Sigmoid colon (tissue), 7 donors: ENCODE measurements around the gene SLC25A27. TPM values are rescaled to one million over a fixed set of nuclear protein-coding genes. Genes with fewer than 3 reads are reported as not detected.

Experiments
- DNase-seq: peaks from one replicate; pipeline ENCODE4 v3.0.0-alpha.2; 2019
- H3K27ac ChIP-seq, 4 donors: fragments of 200-600 bp; sonication (generic); one replicate each; pipeline ENCODE4 v1.5.1; 2016 to 2019; ENCODE audit warnings: mild to moderate bottlenecking in 1 of 4
- H3K27me3 ChIP-seq, 3 donors: fragments of 200-600 bp; sonication (generic); one replicate each; pipeline ENCODE4 v1.5.1; 2019; ENCODE audit warnings: mild to moderate bottlenecking in 1 of 3
- H3K36me3 ChIP-seq, 4 donors: fragments of 200-600 bp; sonication (generic); one replicate each; pipeline ENCODE4 v1.5.1; 2016 to 2019
- H3K4me1 ChIP-seq, 4 donors: fragments of 200-600 bp; sonication (generic); one replicate each; pipeline ENCODE4 v1.5.1; 2017 to 2019
- H3K4me3 ChIP-seq, 4 donors: fragments of 200-600 bp; sonication (generic); one replicate each; pipeline ENCODE4 v1.5.1; 2017 to 2019; ENCODE audit warnings: mild to moderate bottlenecking in 2 of 4, moderate library complexity in 1 of 4
- H3K9me3 ChIP-seq, 4 donors: fragments of 200-600 bp in 3 of 4; sonication (generic) in 3 of 4; one replicate each; pipeline versions ENCODE4 v1.5.1 to v1.6.1; 2013 to 2019
- EP300 ChIP-seq, 4 donors: sonication (generic); formaldehyde crosslinking; IDR thresholded peaks; one replicate each; pipeline ENCODE4 v1.6.1; 2017; ENCODE audit warnings: antibody characterized with exemption in 4 of 4
- POLR2A ChIP-seq, 2 donors: fragments of 450-650 bp; IDR thresholded peaks; one replicate each; pipeline ENCODE4 v1.6.1; 2016; ENCODE audit warnings: antibody characterized with exemption in 2 of 2, mild to moderate bottlenecking in 2 of 2, moderate library complexity in 2 of 2
- POLR2AphosphoS5 ChIP-seq, 4 donors: sonication (generic); formaldehyde crosslinking; IDR thresholded peaks; one replicate each; pipeline ENCODE4 v1.6.1; 2017; ENCODE audit warnings: antibody characterized with exemption in 4 of 4
- WGBS, 2 donors: extraction: QIAGEN DNeasy Blood & Tissue Kit; methylation state at CpG; one replicate each; pipeline ENCODE4 v1.1.7; 2013; 5-methylcytosine and 5-hydroxymethylcytosine counted together
- intact Hi-C: fragments of 100-400 bp; cut with DNase I; formaldehyde crosslinking; loops from one replicate; pipeline ENCODE4 v1.15.1; 2023
- polyA plus RNA-seq, 3 donors: library from polyadenylated mRNA; stranded (reverse); fragments of 200-250 nt; gene quantifications; one replicate each; pipeline ENCODE4 v1.2.3, GENCODE V29; 2013
- total RNA-seq, 4 donors: library from RNA; depleted of rRNA; stranded (reverse); fragments of >200 nt; gene quantifications; one replicate each; pipeline ENCODE4 v1.1.0, GENCODE V29; 2016
- TF ChIP-seq, protein P1 (sequence below), 4 experiments: fragments of 450-650 bp in 3 of 4; fragments of 200-600 bp in 1 of 4; IDR thresholded peaks; one replicate each; pipeline ENCODE4 v1.5.1; 2016 to 2019; ENCODE audit warnings: antibody characterized with exemption in 4 of 4, mild to moderate bottlenecking in 3 of 4, moderate library complexity in 2 of 4
- donor health status: healthy with polysubstance abuse.
- donor health status: Bipolar disorder and iron deficiency.
- donor health status: healthy.

Gene SLC25A27
- total and polyA plus RNA-seq, 7 donors = 4.2 to 54.6 (median 30.8) TPM; not detected in 1

DNA sequence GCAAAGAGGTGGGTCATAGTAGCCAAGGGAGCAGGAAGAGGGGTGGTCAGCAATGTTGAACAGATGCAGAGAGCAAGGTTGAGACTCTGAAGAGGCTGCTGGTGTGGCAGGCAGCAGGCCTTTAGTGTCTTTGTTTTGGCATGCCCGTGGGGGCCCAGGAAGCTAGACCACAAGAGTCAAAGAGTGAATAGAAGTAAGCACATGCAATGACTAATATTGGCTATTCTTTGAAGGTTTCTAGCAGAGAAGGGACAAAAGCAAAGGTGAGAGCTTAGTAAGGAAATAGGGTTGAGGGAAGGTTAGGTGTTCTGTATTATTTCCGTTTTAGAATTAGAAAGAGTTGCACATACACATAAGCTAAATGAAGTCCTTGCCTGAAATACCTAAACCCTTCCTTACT lies 53.7 kb downstream of the SLC25A27 start:
- 85 to 90% methylated on average over 2 of the region's 2 CpGs for WGBS, 2 donors
- DNase-seq = no peak
- no peaks in the 10 kb centered on the region for H3K9me3 ChIP-seq
- H3K36me3 ChIP-seq = no peaks in the 10 kb centered on the region
- H3K27me3 ChIP-seq = no peaks in the 10 kb centered on the region
- no peak overlapping the region for H3K27ac ChIP-seq
- no peak overlapping the region for H3K4me3 ChIP-seq
- intact Hi-C loops = no loop called here
- TF ChIP-seq POLR2AphosphoS5 (IDR thresholded peaks at IDR 0.05) (no peak), EP300 (IDR thresholded peaks at IDR 0.05) (no peak), POLR2A (IDR thresholded peaks at IDR 0.05) (no peak)
- TF ChIP-seq, protein P1, sequence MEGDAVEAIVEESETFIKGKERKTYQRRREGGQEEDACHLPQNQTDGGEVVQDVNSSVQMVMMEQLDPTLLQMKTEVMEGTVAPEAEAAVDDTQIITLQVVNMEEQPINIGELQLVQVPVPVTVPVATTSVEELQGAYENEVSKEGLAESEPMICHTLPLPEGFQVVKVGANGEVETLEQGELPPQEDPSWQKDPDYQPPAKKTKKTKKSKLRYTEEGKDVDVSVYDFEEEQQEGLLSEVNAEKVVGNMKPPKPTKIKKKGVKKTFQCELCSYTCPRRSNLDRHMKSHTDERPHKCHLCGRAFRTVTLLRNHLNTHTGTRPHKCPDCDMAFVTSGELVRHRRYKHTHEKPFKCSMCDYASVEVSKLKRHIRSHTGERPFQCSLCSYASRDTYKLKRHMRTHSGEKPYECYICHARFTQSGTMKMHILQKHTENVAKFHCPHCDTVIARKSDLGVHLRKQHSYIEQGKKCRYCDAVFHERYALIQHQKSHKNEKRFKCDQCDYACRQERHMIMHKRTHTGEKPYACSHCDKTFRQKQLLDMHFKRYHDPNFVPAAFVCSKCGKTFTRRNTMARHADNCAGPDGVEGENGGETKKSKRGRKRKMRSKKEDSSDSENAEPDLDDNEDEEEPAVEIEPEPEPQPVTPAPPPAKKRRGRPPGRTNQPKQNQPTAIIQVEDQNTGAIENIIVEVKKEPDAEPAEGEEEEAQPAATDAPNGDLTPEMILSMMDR (IDR thresholded peaks at IDR 0.05) = no peak
- no peaks in the 10 kb centered on the region for H3K4me1 ChIP-seq

DNA sequence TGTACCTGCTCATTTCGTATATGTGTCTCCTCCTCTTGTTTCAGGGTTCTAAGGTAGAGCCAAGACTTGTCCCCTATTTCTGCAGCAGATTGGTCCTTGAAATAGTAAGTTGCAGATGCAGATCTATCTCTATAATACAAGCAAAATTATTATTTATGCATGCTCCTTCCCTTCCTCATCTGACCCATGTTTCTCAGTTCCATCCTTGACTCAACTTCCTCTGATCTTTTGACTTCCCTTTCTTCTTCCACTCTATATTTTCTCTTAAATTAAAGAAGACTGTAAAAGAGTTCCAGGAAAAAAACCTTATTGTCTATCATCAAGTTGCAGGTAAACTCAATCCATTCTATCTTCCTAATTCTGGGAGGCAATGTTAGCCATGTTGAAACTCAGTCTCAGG lies 58.7 kb downstream of the SLC25A27 start:
- intact Hi-C loops = no loop called here
- H3K27ac ChIP-seq = no peak overlapping the region
- H3K4me1 ChIP-seq = no peaks in the 10 kb centered on the region
- H3K27me3 ChIP-seq = no peaks in the 10 kb centered on the region
- no peaks in the 10 kb centered on the region for H3K36me3 ChIP-seq
- WGBS, 2 donors = 87 to 94% methylated on average over 1 of the region's 1 CpG
- H3K9me3 ChIP-seq = no peaks in the 10 kb centered on the region
- TF ChIP-seq EP300 (IDR thresholded peaks at IDR 0.05) (no peak), POLR2AphosphoS5 (IDR thresholded peaks at IDR 0.05) (no peak), POLR2A (IDR thresholded peaks at IDR 0.05) (no peak)
- TF ChIP-seq, protein P1 (IDR thresholded peaks at IDR 0.05) = no peak
- no peak overlapping the region for H3K4me3 ChIP-seq
- no peak for DNase-seq

DNA sequence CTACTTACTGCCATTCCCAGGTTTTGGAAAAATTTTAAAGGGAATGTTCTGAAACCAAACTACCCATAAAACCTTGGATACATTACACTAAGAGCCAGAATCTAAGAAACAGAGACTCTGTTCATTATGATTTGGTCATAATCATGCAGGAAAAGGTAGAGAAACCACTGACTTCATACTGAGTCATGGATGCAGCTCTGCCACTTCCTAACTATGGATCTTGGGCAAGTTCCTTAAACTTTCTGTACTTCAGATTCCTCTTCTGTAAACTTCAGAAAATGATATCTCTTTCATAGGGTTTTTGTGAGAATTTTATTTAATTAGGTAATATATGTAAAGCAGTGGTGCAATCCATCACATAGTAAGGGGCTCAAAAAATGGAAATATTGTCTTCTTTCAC lies 62.4 kb downstream of the SLC25A27 start:
- Histone ChIP-seq H3K36me3 (no peaks in the 10 kb centered on the region), H3K27ac (no peak overlapping the region), H3K4me1 (no peaks in the 10 kb centered on the region), H3K9me3 (no peaks in the 10 kb centered on the region), H3K27me3 (no peaks in the 10 kb centered on the region), H3K4me3 (no peak overlapping the region)
- intact Hi-C loops = no loop called here
- no peak for DNase-seq
- no peak for TF ChIP-seq POLR2AphosphoS5 (IDR thresholded peaks at IDR 0.05)
- no peak for TF ChIP-seq EP300 (IDR thresholded peaks at IDR 0.05)
- TF ChIP-seq, protein P1 (IDR thresholded peaks at IDR 0.05) = no peak
- TF ChIP-seq POLR2A (IDR thresholded peaks at IDR 0.05) = no peak

DNA sequence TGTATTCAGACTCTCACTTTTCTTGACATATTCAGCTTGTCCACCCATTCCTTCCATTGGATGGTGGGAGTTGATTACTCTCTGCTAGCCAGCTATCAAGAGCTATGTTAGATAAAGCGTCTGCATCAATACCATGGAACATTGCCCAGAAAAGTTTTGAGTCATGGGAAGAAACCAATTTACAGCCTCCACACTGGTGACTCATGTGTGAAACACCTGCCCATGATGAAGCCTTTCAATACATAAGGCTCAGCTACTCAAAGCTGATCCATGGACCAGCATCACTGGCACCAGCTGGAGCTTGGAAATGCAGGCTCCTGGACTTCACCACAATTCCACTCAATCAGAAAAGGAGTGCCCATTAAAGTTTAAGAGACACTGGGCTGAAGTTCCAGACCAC lies 66.3 kb downstream of the SLC25A27 start:
- H3K27ac ChIP-seq = no peak overlapping the region
- intact Hi-C loops = no loop called here
- WGBS, 2 donors = 5 to 70% methylated on average over 1 of the region's 1 CpG
- no peak for DNase-seq
- no peaks in the 10 kb centered on the region for H3K9me3 ChIP-seq
- H3K27me3 ChIP-seq = no peaks in the 10 kb centered on the region
- TF ChIP-seq POLR2AphosphoS5 (IDR thresholded peaks at IDR 0.05) (no peak), POLR2A (IDR thresholded peaks at IDR 0.05) (no peak), EP300 (IDR thresholded peaks at IDR 0.05) (no peak)
- TF ChIP-seq, protein P1 (IDR thresholded peaks at IDR 0.05) = no peak
- no peaks in the 10 kb centered on the region for H3K4me1 ChIP-seq
- H3K4me3 ChIP-seq = no peak overlapping the region
- no peaks in the 10 kb centered on the region for H3K36me3 ChIP-seq

DNA sequence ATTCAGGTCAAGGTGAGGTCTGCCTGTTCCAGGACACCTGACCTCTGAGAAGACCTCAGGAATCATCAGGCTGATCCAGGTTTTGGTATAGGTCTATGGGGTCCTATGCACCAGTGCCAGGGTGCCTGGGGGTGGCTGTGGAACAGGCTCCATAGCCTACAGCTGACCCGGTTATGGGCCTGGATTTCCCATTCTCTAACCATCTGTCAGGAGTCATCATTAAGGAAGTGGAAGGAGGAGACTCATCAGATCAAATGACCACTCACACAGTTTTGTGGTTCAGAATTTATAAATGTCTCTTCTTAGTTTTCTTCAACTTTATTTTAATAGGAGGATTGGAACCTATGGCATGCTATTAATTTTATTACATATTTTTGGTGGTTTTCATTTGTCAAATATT lies 67.6 kb downstream of the SLC25A27 start:
- H3K36me3 ChIP-seq = no peaks in the 10 kb centered on the region
- H3K4me3 ChIP-seq = no peak overlapping the region
- 85 to 94% methylated on average over 1 of the region's 1 CpG for WGBS, 2 donors
- DNase-seq = no peak
- H3K27ac ChIP-seq = no peak overlapping the region
- intact Hi-C loops = no loop called here
- H3K4me1 ChIP-seq = no peaks in the 10 kb centered on the region
- TF ChIP-seq POLR2A (IDR thresholded peaks at IDR 0.05) = no peak
- TF ChIP-seq EP300 (IDR thresholded peaks at IDR 0.05) = no peak
- no peak for TF ChIP-seq POLR2AphosphoS5 (IDR thresholded peaks at IDR 0.05)
- TF ChIP-seq, protein P1 (IDR thresholded peaks at IDR 0.05) = no peak
- no peaks in the 10 kb centered on the region for H3K27me3 ChIP-seq
- no peaks in the 10 kb centered on the region for H3K9me3 ChIP-seq
